Measurements from ENCODE around the gene POU6F2. TPM values are rescaled to one million over a fixed set of nuclear protein-coding genes. Genes with fewer than 3 reads are reported as not detected.

The POU6F2 gene
- total and polyA plus RNA-seq, 2 experiments from 2014 or later, result 7.2 to 7.3 TPM

DNA sequence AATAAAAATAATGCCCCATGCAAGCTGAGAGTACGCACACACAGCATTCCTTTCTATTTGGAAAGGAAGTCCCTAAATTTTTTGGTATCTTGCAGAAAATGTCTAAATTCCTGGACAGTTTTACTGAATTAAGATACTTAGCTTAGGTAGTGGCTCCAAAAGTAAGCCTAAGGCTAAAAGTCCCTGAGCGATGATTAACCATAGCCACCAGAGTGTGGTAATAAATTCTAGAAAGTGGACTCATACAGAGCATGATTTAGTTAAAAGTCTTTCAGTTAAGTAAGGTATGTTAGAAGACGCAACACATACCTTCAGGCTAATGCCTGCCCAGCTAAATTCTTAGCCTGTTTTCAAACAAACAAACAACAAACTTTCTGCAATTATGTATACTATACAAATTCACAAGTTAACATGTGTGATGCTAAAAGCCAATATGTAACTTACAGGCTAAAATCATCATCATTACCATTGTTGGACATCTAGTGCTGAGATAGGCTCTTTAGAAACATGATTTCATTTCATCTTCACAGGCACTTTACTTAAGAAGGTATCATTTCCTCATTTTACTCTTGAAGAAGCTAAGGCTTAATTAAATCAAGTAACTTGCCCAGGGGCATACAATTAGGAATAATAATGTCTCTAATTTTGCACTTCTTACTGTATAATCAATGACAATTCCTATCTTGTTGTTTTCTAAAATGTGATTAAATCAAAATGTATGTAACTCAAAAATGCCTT is 327.1 kb downstream of the POU6F2 start:
- Mint-ChIP-seq H3K4me3 (no peak overlapping the region), H3K9me3 (no peaks in the 10 kb centered on the region), H3K4me1 (peaks cover 2% of the 10 kb centered on the region; the same call in 2 of the 3 replicates), H3K27me3 (ENCODE audit: insufficient read depth, low read depth, poor library complexity) (no peaks in the 10 kb centered on the region), H3K27ac (no peak overlapping the region), H3K36me3 (ENCODE audit: low read depth) (no peaks in the 10 kb centered on the region)
- no peak overlapping the region for H2AFZ ChIP-seq
- no peaks in the 10 kb centered on the region for H3K79me2 ChIP-seq (replicated peaks; ENCODE audit: insufficient read depth)
- no peak overlapping the region for H3K27ac ChIP-seq (ENCODE audit: low read depth)
- ATAC-seq (no peak), DNase-seq (ENCODE audit: low spot score) (no peak)
- 0 out of 2 replicates have a peak, but pooled peaks cover 5% of the 10 kb centered on the region for H3K9me2 ChIP-seq (ENCODE audit: insufficient read depth)
- no peaks in the 10 kb centered on the region for H3K36me3 ChIP-seq (ENCODE audit: insufficient read depth)
- TF ChIP-seq, protein P1, sequence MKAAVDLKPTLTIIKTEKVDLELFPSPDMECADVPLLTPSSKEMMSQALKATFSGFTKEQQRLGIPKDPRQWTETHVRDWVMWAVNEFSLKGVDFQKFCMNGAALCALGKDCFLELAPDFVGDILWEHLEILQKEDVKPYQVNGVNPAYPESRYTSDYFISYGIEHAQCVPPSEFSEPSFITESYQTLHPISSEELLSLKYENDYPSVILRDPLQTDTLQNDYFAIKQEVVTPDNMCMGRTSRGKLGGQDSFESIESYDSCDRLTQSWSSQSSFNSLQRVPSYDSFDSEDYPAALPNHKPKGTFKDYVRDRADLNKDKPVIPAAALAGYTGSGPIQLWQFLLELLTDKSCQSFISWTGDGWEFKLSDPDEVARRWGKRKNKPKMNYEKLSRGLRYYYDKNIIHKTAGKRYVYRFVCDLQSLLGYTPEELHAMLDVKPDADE (IDR thresholded peaks at IDR 0.05), result no peak
- TF ChIP-seq, protein P2, sequence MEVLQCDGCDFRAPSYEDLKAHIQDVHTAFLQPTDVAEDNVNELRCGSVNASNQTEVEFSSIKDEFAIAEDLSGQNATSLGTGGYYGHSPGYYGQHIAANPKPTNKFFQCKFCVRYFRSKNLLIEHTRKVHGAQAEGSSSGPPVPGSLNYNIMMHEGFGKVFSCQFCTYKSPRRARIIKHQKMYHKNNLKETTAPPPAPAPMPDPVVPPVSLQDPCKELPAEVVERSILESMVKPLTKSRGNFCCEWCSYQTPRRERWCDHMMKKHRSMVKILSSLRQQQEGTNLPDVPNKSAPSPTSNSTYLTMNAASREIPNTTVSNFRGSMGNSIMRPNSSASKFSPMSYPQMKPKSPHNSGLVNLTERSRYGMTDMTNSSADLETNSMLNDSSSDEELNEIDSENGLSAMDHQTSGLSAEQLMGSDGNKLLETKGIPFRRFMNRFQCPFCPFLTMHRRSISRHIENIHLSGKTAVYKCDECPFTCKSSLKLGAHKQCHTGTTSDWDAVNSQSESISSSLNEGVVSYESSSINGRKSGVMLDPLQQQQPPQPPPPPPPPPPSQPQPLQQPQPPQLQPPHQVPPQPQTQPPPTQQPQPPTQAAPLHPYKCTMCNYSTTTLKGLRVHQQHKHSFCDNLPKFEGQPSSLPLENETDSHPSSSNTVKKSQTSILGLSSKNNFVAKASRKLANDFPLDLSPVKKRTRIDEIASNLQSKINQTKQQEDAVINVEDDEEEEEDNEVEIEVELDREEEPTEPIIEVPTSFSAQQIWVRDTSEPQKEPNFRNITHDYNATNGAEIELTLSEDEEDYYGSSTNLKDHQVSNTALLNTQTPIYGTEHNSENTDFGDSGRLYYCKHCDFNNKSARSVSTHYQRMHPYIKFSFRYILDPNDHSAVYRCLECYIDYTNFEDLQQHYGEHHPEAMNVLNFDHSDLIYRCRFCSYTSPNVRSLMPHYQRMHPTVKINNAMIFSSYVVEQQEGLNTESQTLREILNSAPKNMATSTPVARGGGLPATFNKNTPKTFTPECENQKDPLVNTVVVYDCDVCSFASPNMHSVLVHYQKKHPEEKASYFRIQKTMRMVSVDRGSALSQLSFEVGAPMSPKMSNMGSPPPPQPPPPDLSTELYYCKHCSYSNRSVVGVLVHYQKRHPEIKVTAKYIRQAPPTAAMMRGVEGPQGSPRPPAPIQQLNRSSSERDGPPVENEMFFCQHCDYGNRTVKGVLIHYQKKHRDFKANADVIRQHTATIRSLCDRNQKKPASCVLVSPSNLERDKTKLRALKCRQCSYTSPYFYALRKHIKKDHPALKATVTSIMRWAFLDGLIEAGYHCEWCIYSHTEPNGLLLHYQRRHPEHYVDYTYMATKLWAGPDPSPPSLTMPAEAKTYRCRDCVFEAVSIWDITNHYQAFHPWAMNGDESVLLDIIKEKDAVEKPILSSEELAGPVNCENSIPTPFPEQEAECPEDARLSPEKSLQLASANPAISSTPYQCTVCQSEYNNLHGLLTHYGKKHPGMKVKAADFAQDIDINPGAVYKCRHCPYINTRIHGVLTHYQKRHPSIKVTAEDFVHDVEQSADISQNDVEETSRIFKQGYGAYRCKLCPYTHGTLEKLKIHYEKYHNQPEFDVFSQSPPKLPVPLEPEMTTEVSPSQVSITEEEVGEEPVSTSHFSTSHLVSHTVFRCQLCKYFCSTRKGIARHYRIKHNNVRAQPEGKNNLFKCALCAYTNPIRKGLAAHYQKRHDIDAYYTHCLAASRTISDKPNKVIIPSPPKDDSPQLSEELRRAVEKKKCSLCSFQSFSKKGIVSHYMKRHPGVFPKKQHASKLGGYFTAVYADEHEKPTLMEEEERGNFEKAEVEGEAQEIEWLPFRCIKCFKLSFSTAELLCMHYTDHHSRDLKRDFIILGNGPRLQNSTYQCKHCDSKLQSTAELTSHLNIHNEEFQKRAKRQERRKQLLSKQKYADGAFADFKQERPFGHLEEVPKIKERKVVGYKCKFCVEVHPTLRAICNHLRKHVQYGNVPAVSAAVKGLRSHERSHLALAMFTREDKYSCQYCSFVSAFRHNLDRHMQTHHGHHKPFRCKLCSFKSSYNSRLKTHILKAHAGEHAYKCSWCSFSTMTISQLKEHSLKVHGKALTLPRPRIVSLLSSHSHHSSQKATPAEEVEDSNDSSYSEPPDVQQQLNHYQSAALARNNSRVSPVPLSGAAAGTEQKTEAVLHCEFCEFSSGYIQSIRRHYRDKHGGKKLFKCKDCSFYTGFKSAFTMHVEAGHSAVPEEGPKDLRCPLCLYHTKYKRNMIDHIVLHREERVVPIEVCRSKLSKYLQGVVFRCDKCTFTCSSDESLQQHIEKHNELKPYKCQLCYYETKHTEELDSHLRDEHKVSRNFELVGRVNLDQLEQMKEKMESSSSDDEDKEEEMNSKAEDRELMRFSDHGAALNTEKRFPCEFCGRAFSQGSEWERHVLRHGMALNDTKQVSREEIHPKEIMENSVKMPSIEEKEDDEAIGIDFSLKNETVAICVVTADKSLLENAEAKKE (CRISPR knock-in tag; IDR thresholded peaks at IDR 0.05), result no peak
- TF ChIP-seq JUNB (IDR thresholded peaks at IDR 0.05; ENCODE audit: unreplicated experiment), result no peak
- TF ChIP-seq EZH2phosphoT487 (IDR thresholded peaks at IDR 0.05; ENCODE audit: unreplicated experiment), result no peak
- no peak for TF ChIP-seq STAT1 (IDR thresholded peaks at IDR 0.05; ENCODE audit: unreplicated experiment)
- no peak for TF ChIP-seq ZNF331 (CRISPR knock-in tag; IDR thresholded peaks at IDR 0.05; ENCODE audit: low read depth)
- no peak for TF ChIP-seq CREB1 (CRISPR knock-in tag; IDR thresholded peaks at IDR 0.05; ENCODE audit: low read depth)
- TF ChIP-seq EZH2 (IDR thresholded peaks at IDR 0.05; ENCODE audit: low read depth, unreplicated experiment), result no peak
- TF ChIP-seq NANOG (IDR thresholded peaks at IDR 0.05; ENCODE audit: borderline replicate concordance), result no peak
- TF ChIP-seq, protein P3, sequence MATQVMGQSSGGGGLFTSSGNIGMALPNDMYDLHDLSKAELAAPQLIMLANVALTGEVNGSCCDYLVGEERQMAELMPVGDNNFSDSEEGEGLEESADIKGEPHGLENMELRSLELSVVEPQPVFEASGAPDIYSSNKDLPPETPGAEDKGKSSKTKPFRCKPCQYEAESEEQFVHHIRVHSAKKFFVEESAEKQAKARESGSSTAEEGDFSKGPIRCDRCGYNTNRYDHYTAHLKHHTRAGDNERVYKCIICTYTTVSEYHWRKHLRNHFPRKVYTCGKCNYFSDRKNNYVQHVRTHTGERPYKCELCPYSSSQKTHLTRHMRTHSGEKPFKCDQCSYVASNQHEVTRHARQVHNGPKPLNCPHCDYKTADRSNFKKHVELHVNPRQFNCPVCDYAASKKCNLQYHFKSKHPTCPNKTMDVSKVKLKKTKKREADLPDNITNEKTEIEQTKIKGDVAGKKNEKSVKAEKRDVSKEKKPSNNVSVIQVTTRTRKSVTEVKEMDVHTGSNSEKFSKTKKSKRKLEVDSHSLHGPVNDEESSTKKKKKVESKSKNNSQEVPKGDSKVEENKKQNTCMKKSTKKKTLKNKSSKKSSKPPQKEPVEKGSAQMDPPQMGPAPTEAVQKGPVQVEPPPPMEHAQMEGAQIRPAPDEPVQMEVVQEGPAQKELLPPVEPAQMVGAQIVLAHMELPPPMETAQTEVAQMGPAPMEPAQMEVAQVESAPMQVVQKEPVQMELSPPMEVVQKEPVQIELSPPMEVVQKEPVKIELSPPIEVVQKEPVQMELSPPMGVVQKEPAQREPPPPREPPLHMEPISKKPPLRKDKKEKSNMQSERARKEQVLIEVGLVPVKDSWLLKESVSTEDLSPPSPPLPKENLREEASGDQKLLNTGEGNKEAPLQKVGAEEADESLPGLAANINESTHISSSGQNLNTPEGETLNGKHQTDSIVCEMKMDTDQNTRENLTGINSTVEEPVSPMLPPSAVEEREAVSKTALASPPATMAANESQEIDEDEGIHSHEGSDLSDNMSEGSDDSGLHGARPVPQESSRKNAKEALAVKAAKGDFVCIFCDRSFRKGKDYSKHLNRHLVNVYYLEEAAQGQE (IDR thresholded peaks at IDR 0.05; ENCODE audit: unreplicated experiment), result no peak
- TF ChIP-seq ZNF114 (CRISPR knock-in tag; IDR thresholded peaks at IDR 0.05), result no peak
- TF ChIP-seq, protein P4, sequence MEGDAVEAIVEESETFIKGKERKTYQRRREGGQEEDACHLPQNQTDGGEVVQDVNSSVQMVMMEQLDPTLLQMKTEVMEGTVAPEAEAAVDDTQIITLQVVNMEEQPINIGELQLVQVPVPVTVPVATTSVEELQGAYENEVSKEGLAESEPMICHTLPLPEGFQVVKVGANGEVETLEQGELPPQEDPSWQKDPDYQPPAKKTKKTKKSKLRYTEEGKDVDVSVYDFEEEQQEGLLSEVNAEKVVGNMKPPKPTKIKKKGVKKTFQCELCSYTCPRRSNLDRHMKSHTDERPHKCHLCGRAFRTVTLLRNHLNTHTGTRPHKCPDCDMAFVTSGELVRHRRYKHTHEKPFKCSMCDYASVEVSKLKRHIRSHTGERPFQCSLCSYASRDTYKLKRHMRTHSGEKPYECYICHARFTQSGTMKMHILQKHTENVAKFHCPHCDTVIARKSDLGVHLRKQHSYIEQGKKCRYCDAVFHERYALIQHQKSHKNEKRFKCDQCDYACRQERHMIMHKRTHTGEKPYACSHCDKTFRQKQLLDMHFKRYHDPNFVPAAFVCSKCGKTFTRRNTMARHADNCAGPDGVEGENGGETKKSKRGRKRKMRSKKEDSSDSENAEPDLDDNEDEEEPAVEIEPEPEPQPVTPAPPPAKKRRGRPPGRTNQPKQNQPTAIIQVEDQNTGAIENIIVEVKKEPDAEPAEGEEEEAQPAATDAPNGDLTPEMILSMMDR (conservative IDR thresholded peaks at IDR 0.05; ENCODE audit: low read depth in 2 of 2), result no peak
- no peak for TF ChIP-seq POLR2AphosphoS5 (IDR thresholded peaks at IDR 0.05; ENCODE audit: low read depth)
- H3F3A ChIP-seq (replicated peaks; ENCODE audit: low read depth), result no peaks in the 10 kb centered on the region
- H3K4me2 ChIP-seq, result no peak overlapping the region
- no peak overlapping the region for H3K4me3 ChIP-seq
- H3K27me3 ChIP-seq (ENCODE audit: insufficient read depth), result no peaks in the 10 kb centered on the region
- no peaks in the 10 kb centered on the region for H3K4me1 ChIP-seq (ENCODE audit: insufficient read depth)
- no peaks in the 10 kb centered on the region for H4K20me1 ChIP-seq (replicated peaks; ENCODE audit: insufficient read depth)

Measured in GM23338 (cell line).